GM23248 (cell line): ENCODE results near the gene OR10J4. TPM values are rescaled to one million over a fixed set of nuclear protein-coding genes. Genes with fewer than 3 reads are reported as not detected.

Experiments
- DNase-seq: peaks from one replicate; pipeline ENCODE4 v3.0.0-alpha.2; 2015
- H2AFZ ChIP-seq: fragments of 200-600 bp; sonication (generic); 2 replicates; pipeline ENCODE4 v1.6.1; 2016; ENCODE audit warnings: antibody characterized with exemption
- H3F3A ChIP-seq: fragments of 200-600 bp; sonication (generic); 2 replicates; pipeline ENCODE4 v1.6.1; 2016; ENCODE audit warnings: mild to moderate bottlenecking, antibody characterized with exemption, mixed run types; ENCODE audit not compliant: insufficient read depth
- H3K27ac ChIP-seq: fragments of 200-600 bp; sonication (generic); 2 replicates; pipeline ENCODE4 v1.5.1; 2016; ENCODE audit warnings: mild to moderate bottlenecking
- H3K27me3 ChIP-seq: fragments of 200-600 bp; sonication (generic); replicated peaks from 2 replicates; pipeline ENCODE4 v1.6.1; 2016; ENCODE audit warnings: mild to moderate bottlenecking; ENCODE audit not compliant: insufficient read depth
- H3K36me3 ChIP-seq: fragments of 200-600 bp; sonication (generic); 2 replicates; pipeline ENCODE4 v1.6.1; 2016; ENCODE audit warnings: low read depth, mild to moderate bottlenecking
- H3K4me1 ChIP-seq: fragments of 200-600 bp; sonication (generic); 2 replicates; pipeline ENCODE4 v1.6.1; 2016; ENCODE audit warnings: mild to moderate bottlenecking; ENCODE audit not compliant: insufficient read depth
- H3K4me2 ChIP-seq: fragments of 200-600 bp; sonication (generic); one replicate; pipeline ENCODE4 v1.6.1; 2016; ENCODE audit warnings: mild to moderate bottlenecking; ENCODE audit not compliant: unreplicated experiment
- H3K4me3 ChIP-seq: fragments of 200-600 bp; sonication (generic); 2 replicates; pipeline ENCODE4 v1.5.1; 2016; ENCODE audit warnings: mild to moderate bottlenecking
- H3K79me2 ChIP-seq: fragments of 200-600 bp; sonication (generic); 2 replicates; pipeline ENCODE4 v1.6.1; 2016; ENCODE audit warnings: mild to moderate bottlenecking; ENCODE audit not compliant: insufficient read depth
- H3K9ac ChIP-seq: fragments of 200-600 bp; sonication (generic); 2 replicates; pipeline ENCODE4 v1.6.1; 2016; ENCODE audit warnings: mild to moderate bottlenecking
- H3K9me2 ChIP-seq: fragments of 200-600 bp; sonication (generic); 2 replicates; pipeline ENCODE4 v1.6.1; 2016; ENCODE audit warnings: mixed run types, mild to moderate bottlenecking, moderate library complexity; ENCODE audit not compliant: insufficient read depth
- H3K9me3 ChIP-seq: fragments of 200-600 bp; sonication (generic); one replicate; pipeline ENCODE4 v1.6.1; 2017; ENCODE audit warnings: low read depth
- H4K20me1 ChIP-seq: fragments of 200-600 bp; sonication (generic); 2 replicates; pipeline ENCODE4 v1.6.0; 2016; ENCODE audit not compliant: insufficient read depth
- EZH2 ChIP-seq: fragments of 200-600 bp; sonication (generic); IDR thresholded peaks from 2 replicates; pipeline ENCODE4 v1.6.1; 2018; ENCODE audit warnings: antibody characterized with exemption, mild to moderate bottlenecking; ENCODE audit not compliant: insufficient read depth, poor library complexity, severe bottlenecking
- EZH2phosphoT487 ChIP-seq: fragments of 200-600 bp; sonication (generic); IDR thresholded peaks from 2 replicates; pipeline ENCODE4 v1.6.1; 2018; ENCODE audit warnings: antibody characterized with exemption, moderate library complexity, mild to moderate bottlenecking, low read depth; ENCODE audit not compliant: insufficient read depth
- WGBS, 2 experiments: methylation state at CpG; one replicate each; pipeline ENCODE4 v1.1.6; 2015 to 2017; ENCODE audit warnings: low lambda C conversion rate in 2 of 2, low coverage in 1 of 2; ENCODE audit errors: missing lambda C conversion rate in 2 of 2; 5-methylcytosine and 5-hydroxymethylcytosine counted together
- in situ Hi-C: fragments of 300-500 bp; cut with MboI; formaldehyde crosslinking; loops from 2 replicates; pipeline ENCODE4 v1.15.0; 2020
- polyA plus RNA-seq: library from polyadenylated mRNA; unstranded; fragments of >200 nt; fragmentation: Nextera tagmentation; extraction: Ambion mirVana; gene quantifications from 2 replicates; pipeline ENCODE4 v1.2.1, GENCODE V29; 2016
- total RNA-seq: library from RNA; depleted of rRNA; stranded (reverse); fragments of >200 nt; shearing (Covaris generic); gene quantifications from 2 replicates; pipeline ENCODE4 v1.2.3, GENCODE V29; 2014; rRNA removed

The OR10J4 gene
- total RNA-seq (not detected in 2 replicates), polyA plus RNA-seq (not detected in 2 replicates)

DNA sequence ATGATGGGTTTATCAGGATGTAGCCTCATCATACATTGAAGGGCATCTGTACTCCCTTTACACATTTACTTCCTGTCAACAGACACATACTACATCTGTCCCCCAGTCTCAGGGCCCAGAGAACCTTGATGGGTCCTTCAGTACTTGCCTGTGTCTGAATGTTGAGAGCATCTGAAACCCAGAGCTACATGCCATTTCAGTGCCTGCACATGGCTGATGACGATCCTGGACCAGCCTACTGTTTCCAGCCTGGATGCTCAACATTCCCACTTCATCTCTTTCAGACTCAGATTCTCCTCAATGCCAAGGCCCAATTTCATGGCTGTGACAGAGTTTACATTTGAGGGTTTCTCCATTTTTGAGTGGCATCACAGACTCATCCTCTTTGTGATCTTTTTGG lies at the start of gene OR10J4:
Gene OR10J4, plus strand, starts transcription at position 301 of the 400 bp plus-strand sequence.
- no peak within 1 kb of the TSS for H3K4me2 ChIP-seq
- no peaks in the 10 kb centered on the region for H4K20me1 ChIP-seq
- H3K27me3 ChIP-seq, result no peaks in the 10 kb centered on the region
- H3K9me3 ChIP-seq, result no peaks in the 10 kb centered on the region
- H3K9me2 ChIP-seq, result no peaks in the 10 kb centered on the region
- H3K4me3 ChIP-seq, result no peak within 1 kb of the TSS
- H3K79me2 ChIP-seq, result no peaks in the 10 kb centered on the region
- in situ Hi-C loops, result no loop called here
- H3K9ac ChIP-seq, result no peak within 1 kb of the TSS
- peaks cover 15% of the 10 kb centered on the region for H3K4me1 ChIP-seq
- H2AFZ ChIP-seq, result no peak within 1 kb of the TSS
- WGBS, 2 experiments, result 0% methylated on average over 1 of the region's 1 CpG
- H3F3A ChIP-seq, result 0 out of 2 replicates have a peak, but pooled peaks cover 4% of the 10 kb centered on the region
- TF ChIP-seq EZH2 (no peak), EZH2phosphoT487 (no peak)
- DNase-seq, result no peak
- no peak within 1 kb of the TSS for H3K27ac ChIP-seq
- H3K36me3 ChIP-seq, result no peaks in the 10 kb centered on the region

DNA sequence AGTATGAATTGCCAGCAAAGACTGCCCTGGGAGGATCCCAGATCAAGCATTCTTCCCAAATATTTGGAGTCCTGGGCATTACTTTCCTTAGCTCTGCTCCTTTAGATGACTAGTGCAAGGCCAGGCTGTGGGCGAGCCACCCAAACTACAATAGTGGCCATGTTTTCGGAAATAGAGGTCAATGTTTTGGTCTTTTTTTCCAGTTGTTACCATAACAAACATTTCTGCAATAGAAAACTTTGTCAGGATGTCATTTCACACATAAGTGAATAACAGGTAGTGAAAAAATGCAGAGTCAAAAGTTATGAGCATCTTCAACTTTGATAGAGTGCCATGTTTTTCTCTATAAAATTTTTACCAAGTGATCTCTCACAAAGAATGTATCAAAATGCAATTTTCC lies 25.2 kb upstream of the OR10J4 start:
- no peak for DNase-seq
- no peak overlapping the region for H3K27ac ChIP-seq
- no peak overlapping the region for H3K9ac ChIP-seq
- in situ Hi-C loops, result no loop called here
- H3K27me3 ChIP-seq, result no peaks in the 10 kb centered on the region
- H3K9me2 ChIP-seq, result no peaks in the 10 kb centered on the region
- H2AFZ ChIP-seq, result no peak overlapping the region
- no peaks in the 10 kb centered on the region for H4K20me1 ChIP-seq
- no peaks in the 10 kb centered on the region for H3K9me3 ChIP-seq
- TF ChIP-seq EZH2 (no peak), EZH2phosphoT487 (no peak)
- no peak overlapping the region for H3K4me3 ChIP-seq
- WGBS, 2 experiments, result 8% methylated on average over 2 of the region's 2 CpGs
- no peak overlapping the region for H3K4me2 ChIP-seq
- H3K79me2 ChIP-seq, result no peaks in the 10 kb centered on the region
- no peaks in the 10 kb centered on the region for H3K4me1 ChIP-seq
- no peaks in the 10 kb centered on the region for H3K36me3 ChIP-seq
- H3F3A ChIP-seq, result no peaks in the 10 kb centered on the region

DNA sequence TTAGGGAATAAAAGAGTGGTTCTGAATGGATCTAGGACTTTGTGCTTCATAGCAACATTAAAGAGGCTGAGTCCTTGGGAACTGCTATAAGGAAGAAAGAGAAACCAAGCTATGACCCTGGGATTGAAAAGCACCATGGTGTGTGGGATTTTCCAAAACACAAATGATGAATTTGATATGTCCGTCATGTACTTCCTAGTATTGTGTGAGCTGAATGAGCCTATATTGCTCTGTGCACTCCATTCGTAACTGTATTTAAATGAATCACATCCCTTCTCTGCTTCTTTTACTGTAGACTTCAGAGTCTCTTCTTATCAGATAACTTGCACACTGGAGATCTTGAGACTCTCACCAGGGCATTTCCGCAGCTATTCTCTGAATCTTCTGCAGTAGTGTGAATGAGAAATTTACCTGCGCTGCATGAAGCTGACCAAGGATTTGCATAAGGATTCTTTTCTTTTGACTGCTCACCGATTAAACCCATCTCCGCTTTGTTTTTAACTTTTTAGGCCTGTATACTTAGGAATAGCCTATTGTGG lies 23.1 kb upstream of the OR10J4 start:
- Histone ChIP-seq H3F3A (no peaks in the 10 kb centered on the region), H3K27me3 (no peaks in the 10 kb centered on the region), H3K36me3 (no peaks in the 10 kb centered on the region), H3K4me2 (no peak overlapping the region), H3K9me3 (no peaks in the 10 kb centered on the region), H3K4me1 (no peaks in the 10 kb centered on the region), H2AFZ (no peak overlapping the region), H4K20me1 (no peaks in the 10 kb centered on the region), H3K27ac (no peak overlapping the region), H3K79me2 (no peaks in the 10 kb centered on the region), H3K9me2 (no peaks in the 10 kb centered on the region), H3K4me3 (no peak overlapping the region), H3K9ac (no peak overlapping the region)
- DNase-seq, result no peak
- 42 to 56% methylated on average over 6 of the region's 6 CpGs for WGBS, 2 experiments
- in situ Hi-C loops, result no loop called here
- TF ChIP-seq EZH2phosphoT487 (no peak), EZH2 (no peak)

DNA sequence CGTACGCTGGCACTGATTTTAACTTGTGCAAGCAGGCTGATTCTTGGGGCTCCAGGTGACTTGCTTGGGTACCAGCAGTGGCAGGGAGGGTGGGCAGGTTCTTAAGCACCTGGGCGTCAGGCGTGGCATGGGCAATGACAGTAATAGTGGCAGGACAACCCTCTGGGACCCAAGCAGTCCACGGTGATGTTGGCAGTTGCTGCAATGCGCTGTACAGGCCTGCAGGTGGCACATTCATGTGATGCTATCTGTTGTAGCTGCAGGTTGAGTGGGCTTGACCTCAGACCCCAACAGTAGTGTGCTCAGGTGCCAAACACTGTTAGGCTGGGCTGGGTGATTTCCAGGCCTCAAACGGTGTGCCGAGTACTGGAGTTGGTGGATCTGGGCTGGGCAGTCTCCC lies 10.2 kb upstream of the OR10J4 start:
- Histone ChIP-seq H3K4me3 (no peak overlapping the region), H3K36me3 (no peaks in the 10 kb centered on the region), H3K9me3 (no peaks in the 10 kb centered on the region), H3K27ac (no peak overlapping the region), H3K9me2 (no peaks in the 10 kb centered on the region), H2AFZ (no peak overlapping the region), H3K4me2 (no peak overlapping the region), H4K20me1 (no peaks in the 10 kb centered on the region), H3K79me2 (no peaks in the 10 kb centered on the region), H3F3A (no peaks in the 10 kb centered on the region), H3K9ac (no peak overlapping the region), H3K27me3 (no peaks in the 10 kb centered on the region), H3K4me1 (no peaks in the 10 kb centered on the region)
- DNase-seq, result no peak
- TF ChIP-seq EZH2, result no peak
- TF ChIP-seq EZH2phosphoT487, result no peak
- WGBS, 2 experiments, result 58 to 64% methylated on average over 6 to 8 of the region's 8 CpGs
- in situ Hi-C loops, result no loop called here
